HUDEP-2 (cell line): ENCODE results near the gene HCN2.

Experiments
- DNase-seq, 76 experiments: peaks; one replicate each; lab custom pipeline; 2025; ENCODE audit not compliant: unreplicated experiment in 76 of 76; lab: John Stamatoyannopoulos, UW

Gene HCN2

DNA sequence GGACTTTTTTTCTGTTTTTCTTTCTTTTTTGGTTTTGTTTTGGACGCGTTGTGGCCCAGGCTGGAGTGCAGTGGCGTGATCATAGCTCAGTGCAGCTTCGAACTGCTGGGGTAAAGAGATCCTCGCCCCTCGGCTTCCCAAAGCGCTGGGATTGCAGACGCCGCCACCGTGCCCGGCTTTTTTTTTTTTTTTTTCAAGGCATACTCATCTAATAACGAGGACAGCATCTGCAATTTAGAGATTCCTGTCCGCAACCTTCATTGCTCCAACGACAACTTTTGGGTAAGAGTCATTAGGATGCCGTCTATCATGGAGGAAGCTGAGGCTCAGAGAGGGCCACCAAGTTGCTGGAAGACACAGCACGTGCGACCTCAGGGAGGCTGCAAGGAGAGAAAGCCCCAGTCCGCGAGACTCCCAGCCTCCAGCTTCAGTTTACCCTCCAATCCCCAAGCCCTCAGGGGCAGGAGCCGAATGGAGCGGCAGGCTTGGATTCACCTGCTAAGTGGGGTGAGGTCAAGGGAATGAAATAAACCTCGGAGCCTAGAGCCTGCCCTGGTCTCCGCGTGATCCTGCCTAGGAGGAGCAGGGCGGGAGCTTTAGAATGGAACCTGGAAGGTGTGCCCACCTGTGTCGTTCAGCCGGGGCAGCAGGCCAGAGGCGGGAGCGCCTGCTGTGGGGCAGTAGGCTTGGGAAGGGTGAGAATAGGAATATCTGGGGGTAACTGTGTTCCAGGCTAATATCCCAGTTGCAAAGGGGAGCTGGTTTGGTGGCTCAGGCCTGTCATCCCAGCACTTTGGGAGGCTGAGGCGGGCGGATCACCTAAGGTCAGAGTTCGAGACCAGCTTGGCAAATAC lies 44.3 kb downstream of the HCN2 start:
- peak in 6 of 76 experiments; percentile 16 to 51 (median 31) for DNase-seq

GRCh38 chr19:634975-635652 lies 45.4 kb downstream of the HCN2 start:
- DNase-seq, result no peak

DNA sequence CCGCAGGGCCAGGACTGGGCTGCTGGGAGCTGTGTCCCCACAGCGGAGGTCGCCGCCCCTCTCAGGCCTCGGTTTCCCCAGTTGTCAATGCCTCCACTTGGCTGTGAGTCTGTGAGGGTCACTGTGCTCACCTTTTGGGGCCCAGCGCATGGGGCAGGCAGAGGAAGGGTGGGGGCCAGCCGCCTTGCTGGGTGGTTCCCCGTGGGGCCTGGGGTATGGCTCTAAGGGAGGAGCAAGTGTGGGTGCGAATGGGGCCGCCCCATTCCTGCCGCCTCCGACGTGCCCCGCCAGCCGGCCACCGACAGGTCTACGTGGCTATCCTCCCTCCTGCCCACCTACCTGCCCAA lies 49.2 kb downstream of the HCN2 start:
- DNase-seq, result no peak

DNA sequence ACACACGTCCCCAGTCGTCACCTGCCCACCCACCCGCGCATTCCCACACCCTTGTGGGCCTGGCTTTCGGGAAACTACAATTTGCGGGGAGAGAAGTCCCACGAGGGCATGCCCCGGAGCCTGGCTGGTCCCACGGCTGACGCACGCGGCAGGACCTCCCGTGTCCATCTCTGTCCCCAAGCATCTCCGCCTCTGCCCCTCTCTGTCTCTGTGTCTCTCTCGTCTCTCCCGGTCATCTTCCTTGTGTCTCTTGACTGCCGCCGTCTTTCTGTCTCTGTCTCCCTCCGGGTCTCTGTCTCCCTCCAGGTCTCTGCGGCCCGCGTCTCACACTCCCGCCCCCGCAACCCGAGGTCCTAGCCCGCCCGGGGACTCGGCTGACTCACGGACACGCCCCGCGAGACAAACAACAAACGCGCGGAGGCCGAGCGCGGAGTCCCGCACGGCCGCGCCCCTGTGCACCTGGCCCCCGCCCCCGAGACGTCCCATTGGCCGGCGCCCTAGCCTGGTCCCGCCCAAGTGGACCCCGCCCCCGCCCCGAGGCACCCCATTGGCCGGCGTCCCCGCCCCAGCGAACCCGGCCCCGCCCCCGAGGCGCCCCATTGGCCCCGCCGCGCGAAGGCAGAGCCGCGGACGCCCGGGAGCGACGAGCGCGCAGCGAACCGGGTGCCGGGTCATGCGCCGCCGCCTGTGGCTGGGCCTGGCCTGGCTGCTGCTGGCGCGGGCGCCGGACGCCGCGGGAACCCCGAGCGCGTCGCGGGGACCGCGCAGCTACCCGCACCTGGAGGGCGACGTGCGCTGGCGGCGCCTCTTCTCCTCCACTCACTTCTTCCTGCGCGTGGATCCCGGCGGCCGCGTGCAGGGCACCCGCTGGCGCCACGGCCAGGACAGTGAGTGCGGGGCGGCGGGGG lies 49.8 kb downstream of the HCN2 start, which contains the start of gene FGF22:
Gene FGF22, plus strand, starts transcription at position 627 of the 908 bp plus-strand sequence. Its CDS starts 47 bp downstream, at position 674.
- DNase-seq, result peak in 70 of 76 experiments; percentile 43 to 99 (median 92)

DNA sequence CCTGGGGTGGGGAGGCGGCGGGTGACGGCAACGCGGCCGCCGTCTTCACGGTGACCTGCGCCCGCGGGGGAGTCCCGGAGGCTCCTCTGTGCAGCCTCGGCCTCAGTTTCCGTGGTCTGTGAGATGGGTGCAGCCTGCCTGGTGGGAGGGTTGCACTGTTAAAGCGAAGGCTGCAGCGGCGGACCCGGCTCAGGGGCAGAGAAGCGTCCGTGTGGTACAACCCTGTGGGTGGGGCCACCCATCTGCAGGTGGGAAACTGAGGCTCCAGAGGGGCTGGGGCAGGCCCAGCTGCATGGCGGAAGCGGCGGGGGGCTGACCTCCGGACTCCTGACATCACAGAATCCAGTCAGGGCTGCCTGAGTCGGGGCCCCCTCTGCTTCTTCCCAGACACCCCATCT lies 50.5 kb downstream of the HCN2 start:
- DNase-seq, result no peak

- DNase-seq, result no peak
Measured at GRCh38 chr19:640606-641189, 51.0 kb downstream of the HCN2 start.

DNA sequence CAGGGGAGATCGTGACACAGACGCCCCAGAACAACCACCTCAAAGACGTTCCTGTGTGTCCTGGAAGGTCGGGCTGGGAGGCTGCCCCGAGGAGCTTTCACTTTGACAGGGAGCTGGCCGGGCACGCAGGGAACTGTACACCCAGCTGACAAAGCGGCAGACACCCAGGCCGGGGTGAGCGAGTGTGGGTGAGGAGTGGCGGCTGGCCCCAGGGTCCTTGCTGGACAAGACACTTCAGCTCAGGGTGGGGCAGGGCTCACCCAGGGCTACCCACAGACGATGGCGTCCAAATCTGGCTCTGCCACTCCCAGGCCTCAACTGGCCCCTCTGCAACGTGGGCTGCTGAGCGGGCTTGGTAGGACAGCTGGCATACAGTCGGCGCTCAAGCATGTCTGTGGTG lies 52.0 kb downstream of the HCN2 start:
- DNase-seq, result no peak

- DNase-seq, result no peak
Measured at GRCh38 chr19:642767-643727, 53.4 kb downstream of the HCN2 start.

DNA sequence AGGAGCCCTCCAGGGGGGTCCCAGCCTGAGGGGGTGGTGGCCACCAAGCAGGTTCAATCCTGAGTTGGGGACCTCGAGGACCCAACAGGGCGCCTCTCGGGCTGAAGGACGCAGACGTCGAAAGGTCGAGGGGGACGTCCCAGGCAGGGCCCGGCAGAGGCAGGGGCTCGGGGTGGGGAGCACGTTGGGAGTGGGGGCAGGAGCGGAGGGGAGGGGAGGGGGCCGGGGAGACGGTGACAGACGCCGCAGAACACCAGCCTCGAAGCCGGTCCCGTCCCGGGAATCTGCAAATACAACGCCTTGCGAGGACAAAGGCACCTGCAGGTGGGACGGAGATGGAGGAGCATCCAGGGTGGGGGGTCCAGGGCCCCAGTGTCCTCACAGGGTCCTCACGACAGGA lies 54.1 kb downstream of the HCN2 start:
- no peak for DNase-seq

- DNase-seq, result no peak
Measured at GRCh38 chr19:644363-644762, 54.7 kb downstream of the HCN2 start.

- DNase-seq, result no peak
Measured at GRCh38 chr19:644789-645188, 55.1 kb downstream of the HCN2 start.

DNA sequence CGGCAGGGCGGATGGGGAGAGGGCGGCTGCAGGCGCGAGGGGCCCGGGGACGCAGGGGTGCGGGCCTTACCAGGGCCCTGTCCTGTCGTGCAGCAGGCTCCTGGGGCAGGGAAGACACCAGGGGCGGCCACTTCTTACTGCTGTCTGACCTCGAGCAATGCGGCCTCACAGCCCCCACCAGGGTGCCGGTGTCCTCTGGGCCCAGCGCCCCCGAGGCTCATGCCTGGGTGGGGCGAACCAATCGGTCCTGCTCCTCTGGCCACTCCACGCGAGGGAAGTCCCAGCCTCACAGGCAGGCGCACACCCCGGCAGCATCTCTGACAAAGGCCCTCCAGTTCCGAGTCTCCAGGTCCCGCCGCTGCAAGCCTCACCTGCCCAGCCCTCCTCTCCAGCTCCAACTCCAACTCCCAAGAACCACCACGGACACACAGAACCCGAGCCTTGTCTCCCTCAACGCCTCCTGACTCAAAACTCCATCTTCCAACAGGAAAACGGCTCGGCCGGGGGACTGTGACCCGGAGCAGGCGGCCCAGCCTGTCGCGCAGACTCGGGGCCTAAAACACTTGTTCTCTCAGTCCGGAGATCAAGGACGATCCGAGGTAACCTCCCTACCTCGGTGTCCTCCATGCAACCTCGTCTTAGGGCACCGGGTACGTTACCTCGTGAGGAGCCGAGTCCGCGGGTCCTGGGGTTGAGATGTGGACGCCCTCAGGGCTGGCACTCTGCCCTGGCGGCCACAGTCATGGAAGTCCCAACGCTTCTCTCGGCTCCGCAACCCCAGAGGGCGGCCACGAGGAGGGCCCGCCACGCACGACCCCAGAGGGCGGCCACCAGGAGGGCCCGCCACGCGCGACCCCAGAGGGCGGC lies 56.5 kb downstream of the HCN2 start:
- no peak for DNase-seq

DNA sequence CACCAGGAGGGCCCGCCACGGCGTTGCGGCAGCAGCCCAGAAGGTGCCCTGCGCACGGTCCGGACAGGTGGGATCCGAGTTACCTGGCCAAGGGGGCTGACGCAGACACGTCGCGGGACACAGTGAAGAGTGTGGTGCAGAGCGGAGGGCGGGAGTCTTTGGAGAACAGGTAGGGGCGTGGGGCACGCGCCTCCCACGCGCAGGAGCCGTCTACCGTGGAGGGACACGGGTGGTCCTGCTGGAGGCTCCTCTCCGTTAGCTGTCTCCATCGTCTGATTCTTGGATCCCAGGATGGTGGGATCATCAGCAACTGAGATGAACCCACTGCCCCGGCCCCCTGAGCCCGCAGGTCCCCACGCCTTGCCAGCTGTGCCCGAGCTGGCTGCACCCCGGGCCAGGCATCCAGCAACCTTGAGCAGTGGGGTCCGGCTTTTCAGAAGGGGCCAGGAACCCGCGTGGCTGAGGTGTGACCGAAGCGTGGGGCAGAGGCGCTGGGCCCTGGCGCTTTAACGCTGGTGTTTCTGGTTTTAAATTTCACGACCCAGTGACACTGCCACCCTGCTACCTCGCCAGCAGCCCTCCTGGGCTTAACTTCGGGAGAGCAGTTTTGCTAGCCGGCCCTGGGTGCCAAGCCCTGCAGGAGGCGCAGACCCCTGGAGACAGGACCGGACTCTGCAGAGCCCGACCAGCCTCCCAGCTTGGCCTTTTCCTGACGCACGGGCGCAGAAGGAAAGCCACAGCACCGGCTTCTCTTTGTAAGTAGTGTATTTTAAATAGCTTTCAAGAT lies 57.3 kb downstream of the HCN2 start:
- no peak for DNase-seq

GRCh38 chr19:647566-648284 lies 58.0 kb downstream of the HCN2 start:
- DNase-seq, result no peak

- no peak for DNase-seq
Measured at GRCh38 chr19:648305-648704, 58.6 kb downstream of the HCN2 start.

GRCh38 chr19:648904-649801 lies 59.5 kb downstream of the HCN2 start:
- DNase-seq, result no peak
